KMS-11 (cell line): Measurements from ENCODE around the gene PDE4D.

ENCODE experiments used
- H2AFZ ChIP-seq: fragments of 200-600 bp; sonication (generic); 2 replicates; pipeline ENCODE4 v1.6.1; 2016; ENCODE audit warnings: antibody characterized with exemption, mixed run types, low read depth
- H3K27ac ChIP-seq: fragments of 200-600 bp; sonication (generic); 2 replicates; pipeline ENCODE4 v1.6.1; 2016; ENCODE audit warnings: mild to moderate bottlenecking, mixed run types
- H3K27me3 ChIP-seq: fragments of 200-600 bp; sonication (generic); 2 replicates; pipeline ENCODE4 v1.6.1; 2017; ENCODE audit warnings: mild to moderate bottlenecking, low read depth, mixed run types, moderate library complexity; ENCODE audit not compliant: insufficient read depth
- H3K36me3 ChIP-seq: fragments of 200-600 bp; sonication (generic); 2 replicates; pipeline ENCODE4 v1.6.1; 2017; ENCODE audit warnings: mild to moderate bottlenecking, mixed run types; ENCODE audit not compliant: insufficient read depth
- H3K4me1 ChIP-seq: fragments of 200-600 bp; sonication (generic); 2 replicates; pipeline ENCODE4 v1.6.1; 2016; ENCODE audit warnings: mild to moderate bottlenecking, low read depth, mixed run types; ENCODE audit not compliant: poor library complexity, severe bottlenecking
- H3K4me2 ChIP-seq: fragments of 200-600 bp; sonication (generic); 2 replicates; pipeline ENCODE4 v1.7.0; 2016; ENCODE audit warnings: mild to moderate bottlenecking, mixed run types
- H3K4me3 ChIP-seq: fragments of 200-600 bp; sonication (generic); IDR thresholded peaks from 2 replicates; pipeline ENCODE4 v1.6.1; 2017; ENCODE audit warnings: low read depth, low read length, mixed read lengths; ENCODE audit not compliant: insufficient read depth
- H3K79me2 ChIP-seq: fragments of 200-600 bp; sonication (generic); 2 replicates; pipeline ENCODE4 v1.6.1; 2016; ENCODE audit warnings: low read depth, mixed run types; ENCODE audit not compliant: insufficient read depth
- H3K9ac ChIP-seq: fragments of 200-600 bp; sonication (generic); 2 replicates; pipeline ENCODE4 v1.6.1; 2016; ENCODE audit warnings: mild to moderate bottlenecking, mixed run types
- H4K20me1 ChIP-seq: fragments of 200-600 bp; sonication (generic); 2 replicates; pipeline ENCODE4 v1.6.1; 2016; ENCODE audit warnings: mild to moderate bottlenecking, mixed run types; ENCODE audit not compliant: insufficient read depth
- CTCF ChIP-seq: fragments of 200-600 bp; sonication (generic); conservative IDR thresholded peaks from 2 replicates; pipeline ENCODE4 v1.6.1; 2017; ENCODE audit warnings: low read depth, mild to moderate bottlenecking, antibody characterized with exemption, low read length, moderate library complexity, mixed read lengths

The PDE4D gene

GRCh38 chr5:59264013-59264412, 629.5 kb downstream of the PDE4D start:
- no peak overlapping the region for H2AFZ ChIP-seq
- H3K4me2 ChIP-seq = no peak overlapping the region
- H3K79me2 ChIP-seq = no peaks in the 10 kb centered on the region
- no peaks in the 10 kb centered on the region for H3K27me3 ChIP-seq
- H3K4me3 ChIP-seq = no peak overlapping the region
- no peaks in the 10 kb centered on the region for H4K20me1 ChIP-seq
- H3K4me1 ChIP-seq = no peaks in the 10 kb centered on the region
- no peak overlapping the region for H3K9ac ChIP-seq
- H3K36me3 ChIP-seq = no peaks in the 10 kb centered on the region
- H3K27ac ChIP-seq = no peak overlapping the region
- no peak for TF ChIP-seq CTCF

GRCh38 chr5:59261969-59262368, 631.6 kb downstream of the PDE4D start:
- H3K4me2 ChIP-seq = no peak overlapping the region

GRCh38 chr5:59260973-59261372, 632.6 kb downstream of the PDE4D start:
- Histone ChIP-seq H3K36me3 (no peaks in the 10 kb centered on the region), H2AFZ (no peak overlapping the region), H3K4me3 (no peak overlapping the region), H3K27me3 (no peaks in the 10 kb centered on the region), H3K27ac (no peak overlapping the region), H3K79me2 (no peaks in the 10 kb centered on the region), H4K20me1 (no peaks in the 10 kb centered on the region), H3K4me2 (no peak overlapping the region), H3K9ac (no peak overlapping the region), H3K4me1 (no peaks in the 10 kb centered on the region)
- no peak for TF ChIP-seq CTCF

More at GRCh38 chr5:59261969-59262368, 631.6 kb downstream of the PDE4D start:
- Histone ChIP-seq H3K27ac (no peak overlapping the region), H3K36me3 (no peaks in the 10 kb centered on the region), H3K4me1 (no peaks in the 10 kb centered on the region), H4K20me1 (no peaks in the 10 kb centered on the region), H3K4me3 (no peak overlapping the region), H3K27me3 (no peaks in the 10 kb centered on the region), H3K79me2 (no peaks in the 10 kb centered on the region), H2AFZ (no peak overlapping the region), H3K9ac (no peak overlapping the region)
- no peak for TF ChIP-seq CTCF

- no peaks in the 10 kb centered on the region for H4K20me1 ChIP-seq
- H3K9ac ChIP-seq = no peak overlapping the region
- no peaks in the 10 kb centered on the region for H3K27me3 ChIP-seq
- TF ChIP-seq CTCF = no peak
- H3K27ac ChIP-seq = no peak overlapping the region
- H3K79me2 ChIP-seq = no peaks in the 10 kb centered on the region
- H3K4me2 ChIP-seq = no peak overlapping the region
- no peak overlapping the region for H2AFZ ChIP-seq
- no peak overlapping the region for H3K4me3 ChIP-seq
- H3K4me1 ChIP-seq = no peaks in the 10 kb centered on the region
- H3K36me3 ChIP-seq = no peaks in the 10 kb centered on the region
Observed at GRCh38 chr5:59260200-59260599, 633.3 kb downstream of the PDE4D start.
